Glutamatergic neuron (in vitro differentiated cells): ENCODE data around the gene SLX4IP. TPM values are rescaled to one million over a fixed set of nuclear protein-coding genes. Genes with fewer than 3 reads are reported as not detected.

Experiments
- DNase-seq: peaks from one replicate; pipeline ENCODE4 v3.0.0; 2022
- H3K27ac Mint-ChIP-seq: one replicate; pipeline ENCODE4 v1.8.0; 2020; ENCODE audit warnings: mild to moderate bottlenecking, mixed read lengths, inconsistent platforms; ENCODE audit not compliant: unreplicated experiment
- H3K27me3 Mint-ChIP-seq: one replicate; pipeline ENCODE4 v1.8.0; 2020; ENCODE audit warnings: mild to moderate bottlenecking, moderate library complexity, mixed read lengths, inconsistent platforms; ENCODE audit not compliant: unreplicated experiment
- H3K36me3 Mint-ChIP-seq: one replicate; pipeline ENCODE4 v1.8.0; 2020; ENCODE audit warnings: mild to moderate bottlenecking, mixed read lengths, inconsistent platforms; ENCODE audit not compliant: unreplicated experiment
- H3K4me1 Mint-ChIP-seq: one replicate; pipeline ENCODE4 v1.8.0; 2020; ENCODE audit warnings: mild to moderate bottlenecking, low read depth, mixed read lengths, inconsistent platforms; ENCODE audit not compliant: unreplicated experiment
- H3K4me3 Mint-ChIP-seq: one replicate; pipeline ENCODE4 v1.8.0; 2020; ENCODE audit warnings: mild to moderate bottlenecking, mixed read lengths, inconsistent platforms; ENCODE audit not compliant: unreplicated experiment
- H3K9me3 Mint-ChIP-seq: one replicate; pipeline ENCODE4 v1.8.0; 2020; ENCODE audit warnings: mild to moderate bottlenecking, moderate library complexity, mixed read lengths, inconsistent platforms; ENCODE audit not compliant: unreplicated experiment
- CTCF ChIP-seq: fragments of 200-600 bp; sonication (generic); IDR thresholded peaks from one replicate; pipeline ENCODE4 v1.5.0; 2021; ENCODE audit not compliant: partially characterized antibody, unreplicated experiment
- total RNA-seq: library from RNA; stranded (reverse); fragmentation: NEBNext Ultra II Directional; extraction: Animal tissue kit (Norgen Biotek cat#: 25700); gene quantifications from one replicate; pipeline ENCODE4 v1.2.1, GENCODE V29; 2021; ENCODE audit not compliant: unreplicated experiment

The SLX4IP gene
- total RNA-seq, 1 donor from 2014 or later = 7.9 TPM

- no peak for TF ChIP-seq CTCF
- Mint-ChIP-seq H3K4me1 (peaks cover 6% of the 10 kb centered on the region), H3K27me3 (peaks cover 2% of the 10 kb centered on the region), H3K36me3 (no peaks in the 10 kb centered on the region), H3K4me3 (no peak overlapping the region), H3K27ac (no peak overlapping the region), H3K9me3 (peaks cover 1% of the 10 kb centered on the region)
- no peak for DNase-seq
These were observed 161.6 kb downstream of the SLX4IP start for GRCh38 chr20:10596710-10597121.

DNA sequence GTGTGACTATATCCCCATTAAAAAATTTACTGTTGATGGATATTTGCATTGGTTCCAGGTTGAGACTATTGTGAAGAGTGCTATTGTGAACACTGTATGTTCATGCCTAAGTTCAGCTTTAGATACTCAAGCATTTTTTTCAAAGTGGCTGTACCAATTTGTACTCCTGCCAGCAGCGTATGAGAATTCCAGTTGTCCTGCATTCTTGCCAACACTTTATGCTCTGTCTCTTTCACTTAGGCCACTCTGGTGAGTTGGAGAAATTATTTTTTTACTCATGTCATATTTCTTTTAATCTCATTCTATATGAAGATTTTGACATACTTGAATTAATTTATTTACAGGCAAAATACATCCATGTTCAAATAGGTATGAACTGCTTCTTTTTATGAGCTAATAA lies 162.5 kb downstream of the SLX4IP start:
- DNase-seq = no peak
- H3K4me3 Mint-ChIP-seq = no peak overlapping the region
- no peak overlapping the region for H3K27ac Mint-ChIP-seq
- H3K27me3 Mint-ChIP-seq = peaks cover 2% of the 10 kb centered on the region
- peaks cover 1% of the 10 kb centered on the region for H3K9me3 Mint-ChIP-seq
- no peaks in the 10 kb centered on the region for H3K36me3 Mint-ChIP-seq
- peaks cover 12% of the 10 kb centered on the region for H3K4me1 Mint-ChIP-seq
- TF ChIP-seq CTCF = no peak

GRCh38 chr20:10602221-10602871 lies 167.2 kb downstream of the SLX4IP start:
- Mint-ChIP-seq H3K27me3 (peaks cover 6% of the 10 kb centered on the region), H3K9me3 (peaks cover 2% of the 10 kb centered on the region), H3K4me1 (peaks cover 42% of the 10 kb centered on the region), H3K27ac (peak overlapping the region; percentile 60), H3K36me3 (no peaks in the 10 kb centered on the region), H3K4me3 (peak overlapping the region; percentile 37)
- no peak for DNase-seq
- no peak for TF ChIP-seq CTCF

- Mint-ChIP-seq H3K4me1 (peaks cover 45% of the 10 kb centered on the region), H3K27ac (peak overlapping the region; percentile 85), H3K9me3 (peaks cover 2% of the 10 kb centered on the region), H3K4me3 (peak overlapping the region; percentile 33), H3K36me3 (no peaks in the 10 kb centered on the region), H3K27me3 (peaks cover 7% of the 10 kb centered on the region)
- DNase-seq = no peak
- no peak for TF ChIP-seq CTCF
These were observed 168.3 kb downstream of the SLX4IP start for GRCh38 chr20:10603378-10603777.

- no peak for TF ChIP-seq CTCF
- peak; percentile 43 for DNase-seq
- Mint-ChIP-seq H3K4me3 (peak overlapping the region; percentile 63), H3K36me3 (no peaks in the 10 kb centered on the region), H3K27me3 (peaks cover 7% of the 10 kb centered on the region), H3K4me1 (peaks cover 45% of the 10 kb centered on the region), H3K27ac (peak overlapping the region; percentile 85), H3K9me3 (peaks cover 2% of the 10 kb centered on the region)
These were observed 169.1 kb downstream of the SLX4IP start for GRCh38 chr20:10603971-10604864.
